AG04449 (cell line): ENCODE results near the gene RAB20.

Experiments
- CTCF ChIA-PET: fragments of 350-600 bp; formaldehyde crosslinking; extraction: SDS; loops from one replicate; lab custom pipeline; 2021; ENCODE audit warnings: antibody characterized with exemption; lab: Yijun Ruan, JAX
- POLR2A ChIA-PET: fragments of 400-600, 350-600 bp; formaldehyde crosslinking; extraction: SDS; loops from one replicate; lab custom pipeline; 2020; ENCODE audit warnings: antibody characterized with exemption, inconsistent platforms; lab: Yijun Ruan, JAX
- DNase-seq: peaks from one replicate; pipeline ENCODE4 v3.0.0-alpha.2; 2010; ENCODE audit warnings: low read depth, low spot score
- H3K4me3 ChIP-seq: 2 replicates; pipeline ENCODE4 v1.5.1; 2011; ENCODE audit warnings: low read depth, mild to moderate bottlenecking, control low read depth, low read length
- CTCF ChIP-seq: IDR thresholded peaks from one replicate; pipeline ENCODE4 v1.5.1; 2011; ENCODE audit warnings: mild to moderate bottlenecking, moderate library complexity, low read length, control low read depth, inconsistent platforms; ENCODE audit not compliant: insufficient read depth; ENCODE audit errors: missing control alignments

Gene RAB20

GRCh38 chr13:110495881-110496280 lies 65.6 kb downstream of the RAB20 start:
- ChIA-PET POLR2A (no interaction called here), CTCF (no interaction called here)
- no peak for TF ChIP-seq CTCF
- H3K4me3 ChIP-seq = no peak overlapping the region
- DNase-seq = no peak

- DNase-seq = no peak
- no peak overlapping the region for H3K4me3 ChIP-seq
- ChIA-PET POLR2A (no interaction called here), CTCF (no interaction called here)
- TF ChIP-seq CTCF = no peak
These were observed 66.1 kb downstream of the RAB20 start for GRCh38 chr13:110495376-110495775.

- CTCF ChIA-PET = no interaction called here
- POLR2A ChIA-PET = no interaction called here
- TF ChIP-seq CTCF = no peak
- H3K4me3 ChIP-seq = no peak overlapping the region
- no peak for DNase-seq
These were observed 67.9 kb downstream of the RAB20 start for GRCh38 chr13:110493613-110494012.

GRCh38 chr13:110492679-110493593 lies 68.6 kb downstream of the RAB20 start:
- ChIA-PET CTCF (interaction anchor here (0.9 kb wide), 1 partner anchor 37 kb away, joined by 3 read pairs; no protein-coding TSS in a partner anchor), POLR2A (no interaction called here)
- H3K4me3 ChIP-seq = no peak overlapping the region
- TF ChIP-seq CTCF = no peak
- no peak for DNase-seq

- no peak overlapping the region for H3K4me3 ChIP-seq
- POLR2A ChIA-PET = no interaction called here
- CTCF ChIA-PET = interaction anchor here (0.9 kb wide), 1 partner anchor 36 kb away, joined by 3 read pairs; no protein-coding TSS in a partner anchor
- no peak for TF ChIP-seq CTCF
- no peak for DNase-seq
These were observed 69.4 kb downstream of the RAB20 start for GRCh38 chr13:110491869-110492678.
